DMS53 treated with DMSO at 0.1 percent for 48 hours (cell line): Measurements from ENCODE around the gene TRIM9.

Experiments
- DNase-seq: peaks from one replicate; lab custom pipeline; 2025; ENCODE audit not compliant: unreplicated experiment; lab: John Stamatoyannopoulos, UW

The TRIM9 gene

GRCh38 chr14:51093371-51094281 is 1.3 kb downstream of the TRIM9 start:
- peak; percentile 72 for DNase-seq

DNA sequence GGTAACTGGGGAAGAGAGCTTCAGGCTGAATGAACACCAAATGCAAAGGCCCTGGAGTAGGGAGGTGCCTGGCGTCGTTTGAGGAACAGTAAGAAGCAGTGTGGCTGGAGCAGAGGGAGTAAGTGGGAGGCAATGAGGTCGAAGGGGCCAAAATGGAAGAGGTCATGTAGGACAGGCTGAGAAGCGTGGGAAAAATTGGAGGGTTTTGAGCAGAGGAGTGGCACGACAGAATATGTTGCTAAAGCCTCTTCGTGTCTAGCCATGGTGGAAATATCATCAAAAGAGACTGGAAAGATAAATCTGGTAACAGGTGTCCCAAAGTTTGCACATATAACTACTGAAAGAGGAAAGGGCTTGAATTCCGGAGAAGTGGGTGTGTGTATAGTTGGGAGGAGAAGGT is 1.9 kb downstream of the TRIM9 start:
- no peak for DNase-seq

DNA sequence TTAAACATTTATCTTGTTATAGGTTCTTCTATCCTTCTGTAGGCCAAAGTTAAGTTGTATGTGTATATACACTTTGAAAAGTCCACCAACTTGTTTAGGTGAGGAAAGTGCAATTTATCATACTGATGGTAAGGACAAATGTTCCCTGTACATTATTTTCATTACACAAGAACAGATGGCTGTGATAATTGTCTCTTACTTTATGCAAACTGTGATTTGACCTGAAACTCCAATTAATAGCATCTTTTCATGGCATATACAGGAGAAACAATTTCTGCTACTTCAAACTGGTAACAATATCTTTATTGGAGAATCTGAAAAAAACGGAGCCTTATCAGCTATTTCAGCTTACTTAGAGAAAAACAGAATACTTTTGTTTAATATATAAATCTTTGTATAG is 5.6 kb downstream of the TRIM9 start:
- no peak for DNase-seq

- peak; percentile 39 for DNase-seq
Observed at GRCh38 chr14:51087031-51087441, 7.9 kb downstream of the TRIM9 start.

GRCh38 chr14:51086044-51086443 is 8.9 kb downstream of the TRIM9 start:
- no peak for DNase-seq

DNA sequence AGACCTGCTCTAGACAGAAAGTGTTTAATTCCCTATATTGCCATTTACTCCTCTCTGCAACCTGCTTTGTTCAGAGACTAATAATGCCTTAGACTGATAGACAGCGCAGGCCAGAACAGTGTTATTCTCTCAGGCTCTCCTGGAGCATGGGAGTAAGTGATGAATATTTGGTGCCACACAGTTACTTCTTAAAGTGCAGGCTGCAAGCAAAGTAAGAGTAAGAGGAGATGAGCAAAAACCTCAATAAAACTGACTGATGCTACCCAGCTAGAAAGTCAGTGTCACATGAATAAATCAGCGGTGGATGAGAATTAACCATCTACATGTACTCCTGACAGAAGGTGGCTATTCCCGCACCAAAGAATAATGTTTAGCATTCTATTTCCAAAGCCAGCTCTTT is 9.9 kb downstream of the TRIM9 start:
- no peak for DNase-seq

DNA sequence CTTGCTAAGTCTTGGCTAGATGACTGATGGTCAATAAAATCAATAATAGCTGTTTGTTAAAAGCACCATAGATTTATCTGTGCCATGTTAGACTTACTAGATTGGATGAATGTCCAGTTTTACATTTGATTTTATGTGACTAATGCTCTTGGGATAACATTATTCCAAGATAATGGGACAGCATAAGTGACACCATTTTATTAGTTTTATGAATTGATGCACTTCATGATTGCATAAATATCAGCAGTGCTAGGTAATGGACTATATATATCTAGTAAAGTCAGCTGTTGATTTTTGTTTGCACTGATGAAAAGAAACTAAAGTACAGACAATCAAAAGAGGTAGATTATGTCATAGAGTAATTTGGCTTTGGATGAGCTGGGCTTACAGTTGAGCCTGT is 10.4 kb downstream of the TRIM9 start:
- DNase-seq = no peak

- no peak for DNase-seq
Observed at GRCh38 chr14:51082349-51082748, 12.6 kb downstream of the TRIM9 start.

- no peak for DNase-seq
Observed at GRCh38 chr14:51081712-51082111, 13.2 kb downstream of the TRIM9 start.

GRCh38 chr14:51081209-51081608 is 13.7 kb downstream of the TRIM9 start:
- no peak for DNase-seq

- no peak for DNase-seq
Observed at GRCh38 chr14:51080645-51081044, 14.3 kb downstream of the TRIM9 start.

DNA sequence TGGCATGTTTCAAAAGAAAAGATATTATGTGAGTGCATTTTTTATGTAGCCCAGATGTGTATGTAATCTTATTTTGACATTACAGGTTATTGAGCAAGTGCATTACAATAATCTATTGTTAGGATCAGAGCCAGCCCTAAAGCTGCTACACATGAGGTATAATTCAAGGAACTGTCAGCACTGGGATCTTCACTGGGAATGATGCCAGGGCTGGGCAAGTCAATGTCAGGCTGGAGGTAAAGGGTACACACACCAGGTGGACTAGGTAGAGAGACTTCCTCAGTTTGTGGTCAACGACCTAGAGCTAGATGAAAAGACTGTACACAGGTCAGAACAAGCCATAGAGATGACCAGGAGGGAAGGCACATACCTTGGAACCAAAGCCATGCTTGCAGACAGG is 15.4 kb downstream of the TRIM9 start:
- no peak for DNase-seq

DNA sequence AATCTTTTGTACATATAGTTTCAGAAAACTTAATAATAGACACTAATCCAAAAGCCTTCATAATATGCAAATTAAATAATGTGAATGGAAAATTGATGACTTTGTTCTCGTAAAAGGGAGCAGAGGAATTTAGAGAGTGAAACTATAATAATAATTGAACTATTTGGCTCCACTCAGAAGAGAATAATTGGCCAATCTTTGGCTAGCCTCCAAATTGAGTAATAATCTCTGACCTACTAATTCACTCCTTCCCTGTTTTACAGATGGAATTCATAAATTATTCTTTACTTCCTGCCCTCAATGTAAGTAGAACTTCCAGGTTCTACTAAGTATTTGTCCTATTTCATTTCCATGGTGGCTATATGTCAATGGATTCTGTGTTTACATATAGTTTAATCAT is 15.8 kb downstream of the TRIM9 start:
- DNase-seq = no peak

- DNase-seq = no peak
Observed at GRCh38 chr14:51074701-51075385, 20.1 kb downstream of the TRIM9 start.

GRCh38 chr14:51073731-51074130 is 21.2 kb downstream of the TRIM9 start:
- no peak for DNase-seq

DNA sequence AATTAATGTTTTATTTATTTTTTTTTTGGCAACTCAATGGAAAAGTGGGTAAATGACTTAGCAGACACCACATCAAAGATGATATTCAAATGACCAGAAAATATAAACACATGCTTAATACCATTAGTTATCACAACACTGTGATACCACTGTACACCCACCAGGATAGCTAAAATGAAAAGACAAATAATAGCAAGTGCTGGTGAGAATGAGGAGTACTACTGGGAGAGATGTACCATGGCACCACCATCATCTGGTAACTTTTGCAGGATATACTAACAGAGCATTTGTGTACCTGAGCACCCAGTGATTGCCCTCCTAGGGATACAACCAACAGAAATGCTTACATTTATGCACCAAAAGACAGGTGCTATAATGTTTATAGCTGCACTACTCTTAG is 21.9 kb downstream of the TRIM9 start:
- no peak for DNase-seq

- DNase-seq = no peak
Observed at GRCh38 chr14:51071857-51072256, 23.0 kb downstream of the TRIM9 start.

GRCh38 chr14:51070726-51071125 is 24.2 kb downstream of the TRIM9 start:
- no peak for DNase-seq

DNA sequence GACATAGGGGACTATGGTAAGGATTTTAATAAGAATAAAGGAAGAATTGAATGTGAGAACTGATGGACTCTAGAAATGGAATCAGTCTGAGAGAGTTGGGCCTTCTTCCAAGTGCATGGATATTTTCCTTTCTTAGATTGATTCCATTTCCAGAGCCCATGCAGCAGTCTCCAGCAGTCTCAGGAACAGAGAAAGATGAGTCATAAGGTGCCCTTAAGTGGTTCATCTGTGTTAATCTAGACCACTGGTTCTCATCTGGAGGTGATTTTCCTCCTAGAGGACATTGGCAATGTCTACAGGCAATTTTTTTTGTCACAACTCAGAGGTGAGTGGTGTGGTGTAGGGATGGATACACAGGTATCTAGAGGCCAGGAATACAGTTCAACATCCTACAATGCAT is 25.9 kb downstream of the TRIM9 start:
- DNase-seq = no peak

DNA sequence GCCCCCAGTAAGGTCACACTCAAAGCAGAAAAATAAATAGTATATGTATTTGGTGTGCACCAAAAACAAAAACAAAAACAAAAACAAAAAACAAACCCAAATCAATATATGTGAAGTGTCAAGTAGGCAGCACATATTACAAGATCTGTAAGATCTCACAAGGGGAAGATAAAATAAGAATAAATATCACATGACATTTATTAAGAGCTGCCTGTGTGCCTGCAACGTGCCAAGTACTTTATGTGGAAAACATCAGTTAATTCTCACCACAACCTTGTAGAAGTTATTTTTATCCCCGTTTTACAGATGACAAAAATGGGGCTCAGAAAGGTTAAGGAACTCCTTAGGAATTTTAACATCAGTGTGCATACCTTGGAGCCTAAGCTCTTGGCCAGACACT is 26.6 kb downstream of the TRIM9 start:
- no peak for DNase-seq

DNA sequence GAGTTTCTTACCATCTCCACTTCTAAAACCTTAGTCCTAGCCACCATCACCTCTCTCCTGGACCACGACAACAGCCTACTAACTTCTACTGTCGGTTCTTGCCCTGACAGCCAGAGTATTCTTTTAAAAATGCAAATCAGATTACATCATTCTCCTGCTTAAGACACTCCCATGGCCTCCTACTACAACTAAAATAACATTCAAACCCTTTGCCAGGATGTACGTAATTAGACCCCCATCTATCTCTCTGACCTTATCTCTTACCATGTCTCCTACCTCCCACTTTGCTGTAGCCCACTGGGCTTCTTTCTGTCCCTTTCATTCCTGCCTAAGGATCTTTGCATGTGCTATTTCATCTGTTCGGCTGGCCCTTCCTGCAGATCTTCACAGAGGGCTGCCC is 27.6 kb downstream of the TRIM9 start:
- no peak for DNase-seq

GRCh38 chr14:51066576-51066975 is 28.3 kb downstream of the TRIM9 start:
- DNase-seq = no peak
